D721Med (cell line): ENCODE data around the gene CLDN1.

ENCODE experiments used
- DNase-seq: peaks from one replicate; pipeline ENCODE4 v3.0.0; 2011; ENCODE audit warnings: low spot score; ENCODE audit not compliant: insufficient read length
- FAIRE-seq: peaks from 2 replicates; lab custom pipeline; 2011; peaks lifted over from hg19 to GRCh38; lab: Jason Lieb, UNC
- CTCF ChIP-seq: IDR thresholded peaks from 2 replicates; pipeline ENCODE4 v1.5.1; 2012; ENCODE audit warnings: mild to moderate bottlenecking, control low read depth; ENCODE audit not compliant: insufficient read depth; ENCODE audit errors: missing control alignments

The CLDN1 gene

GRCh38 chr3:190265796-190266195 lies 56.5 kb downstream of the CLDN1 start:
- FAIRE-seq (no peak), DNase-seq (no peak)
- TF ChIP-seq CTCF: no peak

GRCh38 chr3:190265126-190265525 lies 57.1 kb downstream of the CLDN1 start:
- DNase-seq: no peak
- FAIRE-seq: no peak
- TF ChIP-seq CTCF: no peak

GRCh38 chr3:190261740-190262139 lies 60.5 kb downstream of the CLDN1 start:
- no peak for FAIRE-seq
- no peak for DNase-seq
- TF ChIP-seq CTCF: no peak

GRCh38 chr3:190261015-190261414 lies 61.2 kb downstream of the CLDN1 start:
- FAIRE-seq: no peak
- TF ChIP-seq CTCF: no peak
- DNase-seq: no peak

GRCh38 chr3:190260301-190260700 lies 61.9 kb downstream of the CLDN1 start:
- DNase-seq (no peak), FAIRE-seq (no peak)
- TF ChIP-seq CTCF: no peak

- TF ChIP-seq CTCF: no peak
- FAIRE-seq: no peak
- DNase-seq: no peak
Measured at GRCh38 chr3:190258634-190259033, 63.6 kb downstream of the CLDN1 start.
